Measurements from ENCODE around the gene GRIN3B. TPM values are rescaled to one million over a fixed set of nuclear protein-coding genes. Genes with fewer than 3 reads are reported as not detected.

GRIN3B gene
- total RNA-seq, 2 experiments from 2014 or later = not detected

- H3K36me3 Mint-ChIP-seq = peaks cover 48% of the 10 kb centered on the region
- ATAC-seq (ENCODE audit: low read depth) = no peak
- peaks cover 13% of the 10 kb centered on the region for H3K9me3 Mint-ChIP-seq
- H3K27ac Mint-ChIP-seq = peak overlapping the region; percentile 58
- POLR2A ChIA-PET = interaction anchor here (0.6 to 1.1 kb wide), 4 partner anchors 9 to 26 kb away, joined by 3 to 4 read pairs (median 3); no protein-coding TSS in a partner anchor
- peaks cover 4% of the 10 kb centered on the region for H3K4me1 Mint-ChIP-seq
- H3K27me3 Mint-ChIP-seq = no peaks in the 10 kb centered on the region
- no peak overlapping the region for H3K4me3 Mint-ChIP-seq
- no peak for DNase-seq
These were observed 55.8 kb downstream of the GRIN3B start for GRCh38 chr19:1055886-1056620.

GRCh38 chr19:1057176-1057855 is 57.1 kb downstream of the GRIN3B start:
- Mint-ChIP-seq H3K4me1 (peaks cover 1% of the 10 kb centered on the region), H3K36me3 (peaks cover 46% of the 10 kb centered on the region), H3K9me3 (peaks cover 13% of the 10 kb centered on the region), H3K4me3 (no peak overlapping the region), H3K27ac (peak overlapping the region; percentile 60), H3K27me3 (no peaks in the 10 kb centered on the region)
- POLR2A ChIA-PET = interaction anchor here (0.6 to 2.2 kb wide), 5 partner anchors 8 to 18 kb away, joined by 3 to 16 read pairs (median 3); partner anchors contain the start of genes ABCA7 and ARHGAP45
- ATAC-seq (ENCODE audit: low read depth) (peak; percentile 54), DNase-seq (no peak)

- ATAC-seq (ENCODE audit: low read depth) (no peak), DNase-seq (no peak)
- Mint-ChIP-seq H3K36me3 (peaks cover 48% of the 10 kb centered on the region), H3K4me3 (no peak overlapping the region), H3K9me3 (peaks cover 13% of the 10 kb centered on the region), H3K27ac (no peak overlapping the region), H3K27me3 (no peaks in the 10 kb centered on the region), H3K4me1 (no peaks in the 10 kb centered on the region)
- POLR2A ChIA-PET = interaction anchor here (1.2 to 2.2 kb wide), 3 partner anchors 9 to 17 kb away, joined by 3 to 16 read pairs (median 6); partner anchors contain the start of gene ARHGAP45
These were observed 57.9 kb downstream of the GRIN3B start for GRCh38 chr19:1058112-1058511.

Other genes starting within 250 kb of the GRIN3B start
- not detected for gene MISP, start 249.3 kb upstream of the GRIN3B start, total RNA-seq
- gene PTBP1, start 203.0 kb upstream of the GRIN3B start, total RNA-seq = 100 to 1,000 TPM; 400 to 411 TPM
- gene PLPPR3, start 178.5 kb upstream of the GRIN3B start, total RNA-seq = not detected
- under 1 TPM in 1 of 2 experiments, not detected in 1; 0.25 TPM for gene AZU1, start 172.6 kb upstream of the GRIN3B start, total RNA-seq
- not detected for gene PRTN3, start 159.4 kb upstream of the GRIN3B start, total RNA-seq
- not detected for gene ELANE, start 148.1 kb upstream of the GRIN3B start, total RNA-seq
- 1 to 10 TPM; 4.4 to 5.5 TPM for gene CFD, start 140.8 kb upstream of the GRIN3B start, total RNA-seq
- gene MED16, start 107.2 kb upstream of the GRIN3B start, total RNA-seq = 10 to 100 TPM; 53.6 to 72.7 TPM
- not detected for gene RNU6-9, start 106.9 kb upstream of the GRIN3B start, total RNA-seq
- 100 to 1,000 TPM; 108 to 113 TPM for gene R3HDM4, start 87.2 kb upstream of the GRIN3B start, total RNA-seq
- 1 to 10 TPM; 2.9 to 3.1 TPM for gene KISS1R, start 83.1 kb upstream of the GRIN3B start, total RNA-seq
- gene ARID3A, start 74.4 kb upstream of the GRIN3B start, total RNA-seq = 10 to 100 TPM; 28.7 to 33.2 TPM
- 10 to 100 TPM; 45.1 to 54.3 TPM for gene WDR18, start 16.1 kb upstream of the GRIN3B start, total RNA-seq
- 100 to 1,000 TPM; 231 to 235 TPM for gene TMEM259, start 20.7 kb downstream of the GRIN3B start, total RNA-seq
- gene RNU6-2, start 21.1 kb downstream of the GRIN3B start, total RNA-seq = not detected
- 100 to 1,000 TPM; 340 to 353 TPM for gene CNN2, start 26.2 kb downstream of the GRIN3B start, total RNA-seq
- gene ABCA7, start 39.7 kb downstream of the GRIN3B start, total RNA-seq = 100 to 1,000 TPM; 145 to 146 TPM
- 100 to 1,000 TPM; 576 to 581 TPM for gene ARHGAP45, start 66.7 kb downstream of the GRIN3B start, total RNA-seq
- 100 to 1,000 TPM; 142 to 163 TPM for gene POLR2E, start 95.0 kb downstream of the GRIN3B start, total RNA-seq
- 100 to 1,000 TPM; 194 to 206 TPM for gene GPX4, start 103.6 kb downstream of the GRIN3B start, total RNA-seq
- gene SBNO2, start 173.8 kb downstream of the GRIN3B start, total RNA-seq = 10 to 100 TPM; 77.7 to 90.6 TPM
- 10 to 100 TPM; 87.1 to 87.2 TPM for gene STK11, start 205.4 kb downstream of the GRIN3B start, total RNA-seq
- gene CBARP, start 237.6 kb downstream of the GRIN3B start, total RNA-seq = under 1 TPM; 0.14 to 0.17 TPM
- 100 to 1,000 TPM; 157 to 161 TPM for gene ATP5F1D, start 241.3 kb downstream of the GRIN3B start, total RNA-seq
- gene MIDN, start 248.2 kb downstream of the GRIN3B start, total RNA-seq = 10 to 100 TPM; 75.2 to 80.7 TPM

All from activated naive CD8-positive, alpha-beta T cell treated with anti-CD3 and anti-CD28 coated beads, Interleukin-2, amount 10 ng/mL, durations not matched to agents 7 days and 5 days (primary cell).